Upper lobe of right lung (tissue), 1 donor: ENCODE data around the gene TBC1D14. TPM values are rescaled to one million over a fixed set of nuclear protein-coding genes. Genes with fewer than 3 reads are reported as not detected.
A peak's percentile ranks its signal among the peaks of the same experiment; 100 is the strongest.

Source experiments
- ATAC-seq: fragments of 200-7000 bp; cut with Tn5 transposase; one replicate; pipeline ENCODE4 v1.9.1; 2020; ENCODE audit warnings: mild to moderate bottlenecking, moderate library complexity
- DNase-seq: peaks from one replicate; pipeline ENCODE4 v3.0.0-alpha.2; 2020
- H3K27ac ChIP-seq: fragments of 200-600 bp; one replicate; pipeline ENCODE4 v1.8.0; 2022
- H3K27me3 ChIP-seq: fragments of 200-600 bp; one replicate; pipeline ENCODE4 v1.8.0; 2022; ENCODE audit warnings: mild to moderate bottlenecking
- H3K36me3 ChIP-seq: fragments of 200-600 bp; one replicate; pipeline ENCODE4 v1.8.0; 2022
- H3K4me1 ChIP-seq: fragments of 200-600 bp; one replicate; pipeline ENCODE4 v1.8.0; 2022
- H3K4me3 ChIP-seq: fragments of 200-600 bp; one replicate; pipeline ENCODE4 v1.8.0; 2022; ENCODE audit warnings: mild to moderate bottlenecking
- H3K9me3 ChIP-seq: fragments of 200-600 bp; one replicate; pipeline ENCODE4 v1.8.0; 2022
- intact Hi-C: fragments of 100-400 bp; cut with DNase I; formaldehyde crosslinking; loops from one replicate; pipeline ENCODE4 v1.11.0; 2022
- total RNA-seq: library from RNA; stranded (reverse); fragmentation: NEBNext Ultra II Directional; extraction: Animal tissue kit (Norgen Biotek cat#: 25700); gene quantifications from one replicate; pipeline ENCODE4 v1.2.1, GENCODE V29; 2021
- TF ChIP-seq, protein P1 (sequence below): fragments of 200-600 bp; IDR thresholded peaks from one replicate; pipeline ENCODE4 v1.8.0; 2022; ENCODE audit warnings: antibody characterized with exemption
- donor health status: DM: no; HTN: yes; CAD: no; lungs with severe emphysema.

Gene TBC1D14
- total RNA-seq, 1 donor from 2014 or later = 51.8 TPM

DNA sequence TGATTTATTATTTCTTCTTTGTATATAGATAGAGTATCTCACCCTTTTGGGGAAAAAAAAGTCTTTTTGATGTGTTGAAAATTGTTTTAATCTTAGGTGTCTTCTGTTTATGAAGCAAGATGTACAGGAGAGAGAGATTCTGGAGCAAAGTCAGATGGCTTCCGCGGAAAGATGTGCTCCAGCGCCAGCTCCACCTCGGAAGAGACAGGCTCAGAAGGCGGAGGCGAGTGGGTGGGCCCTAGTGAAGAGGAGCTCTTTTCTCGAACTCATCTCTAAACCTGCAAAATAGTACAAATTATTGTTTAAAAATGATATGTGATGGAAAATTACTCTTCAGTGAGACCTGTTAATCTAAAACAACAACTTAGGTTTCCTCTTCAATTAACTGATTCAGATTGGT is 28.9 kb upstream of the TBC1D14 start:
- no peak overlapping the region for H3K4me3 ChIP-seq
- H3K27ac ChIP-seq = no peak overlapping the region
- H3K9me3 ChIP-seq = no peaks in the 10 kb centered on the region
- peaks cover 70% of the 10 kb centered on the region for H3K36me3 ChIP-seq
- DNase-seq = no peak
- ATAC-seq = no peak
- H3K27me3 ChIP-seq = no peaks in the 10 kb centered on the region
- TF ChIP-seq, protein P1, sequence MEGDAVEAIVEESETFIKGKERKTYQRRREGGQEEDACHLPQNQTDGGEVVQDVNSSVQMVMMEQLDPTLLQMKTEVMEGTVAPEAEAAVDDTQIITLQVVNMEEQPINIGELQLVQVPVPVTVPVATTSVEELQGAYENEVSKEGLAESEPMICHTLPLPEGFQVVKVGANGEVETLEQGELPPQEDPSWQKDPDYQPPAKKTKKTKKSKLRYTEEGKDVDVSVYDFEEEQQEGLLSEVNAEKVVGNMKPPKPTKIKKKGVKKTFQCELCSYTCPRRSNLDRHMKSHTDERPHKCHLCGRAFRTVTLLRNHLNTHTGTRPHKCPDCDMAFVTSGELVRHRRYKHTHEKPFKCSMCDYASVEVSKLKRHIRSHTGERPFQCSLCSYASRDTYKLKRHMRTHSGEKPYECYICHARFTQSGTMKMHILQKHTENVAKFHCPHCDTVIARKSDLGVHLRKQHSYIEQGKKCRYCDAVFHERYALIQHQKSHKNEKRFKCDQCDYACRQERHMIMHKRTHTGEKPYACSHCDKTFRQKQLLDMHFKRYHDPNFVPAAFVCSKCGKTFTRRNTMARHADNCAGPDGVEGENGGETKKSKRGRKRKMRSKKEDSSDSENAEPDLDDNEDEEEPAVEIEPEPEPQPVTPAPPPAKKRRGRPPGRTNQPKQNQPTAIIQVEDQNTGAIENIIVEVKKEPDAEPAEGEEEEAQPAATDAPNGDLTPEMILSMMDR = no peak
- H3K4me1 ChIP-seq = peaks cover 3% of the 10 kb centered on the region
- intact Hi-C loops = no loop called here

DNA sequence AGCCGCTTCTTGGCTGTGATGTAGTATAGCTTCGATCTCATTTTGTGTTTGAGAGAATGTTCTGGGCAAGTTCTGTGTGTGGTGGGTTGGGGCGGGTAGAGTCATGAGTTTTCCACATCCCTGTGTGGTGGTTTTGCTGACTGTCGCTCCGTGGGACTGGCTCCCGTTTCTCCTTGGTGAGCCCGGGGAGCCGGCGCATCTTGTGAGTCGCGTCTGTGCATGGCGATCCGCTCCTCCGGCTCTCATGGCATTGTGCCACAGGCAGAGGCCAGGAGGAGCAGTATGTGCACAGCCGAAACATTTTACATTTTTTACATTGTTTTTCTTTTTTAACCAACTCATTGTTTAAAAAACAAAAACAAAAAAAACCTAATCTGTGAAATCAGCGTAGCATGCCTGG is 27.7 kb upstream of the TBC1D14 start:
- no peak overlapping the region for H3K4me3 ChIP-seq
- ATAC-seq (no peak), DNase-seq (no peak)
- H3K36me3 ChIP-seq = peaks cover 66% of the 10 kb centered on the region
- intact Hi-C loops = no loop called here
- H3K4me1 ChIP-seq = peaks cover 8% of the 10 kb centered on the region
- TF ChIP-seq, protein P1 = no peak
- no peaks in the 10 kb centered on the region for H3K9me3 ChIP-seq
- H3K27me3 ChIP-seq = no peaks in the 10 kb centered on the region
- H3K27ac ChIP-seq = no peak overlapping the region

DNA sequence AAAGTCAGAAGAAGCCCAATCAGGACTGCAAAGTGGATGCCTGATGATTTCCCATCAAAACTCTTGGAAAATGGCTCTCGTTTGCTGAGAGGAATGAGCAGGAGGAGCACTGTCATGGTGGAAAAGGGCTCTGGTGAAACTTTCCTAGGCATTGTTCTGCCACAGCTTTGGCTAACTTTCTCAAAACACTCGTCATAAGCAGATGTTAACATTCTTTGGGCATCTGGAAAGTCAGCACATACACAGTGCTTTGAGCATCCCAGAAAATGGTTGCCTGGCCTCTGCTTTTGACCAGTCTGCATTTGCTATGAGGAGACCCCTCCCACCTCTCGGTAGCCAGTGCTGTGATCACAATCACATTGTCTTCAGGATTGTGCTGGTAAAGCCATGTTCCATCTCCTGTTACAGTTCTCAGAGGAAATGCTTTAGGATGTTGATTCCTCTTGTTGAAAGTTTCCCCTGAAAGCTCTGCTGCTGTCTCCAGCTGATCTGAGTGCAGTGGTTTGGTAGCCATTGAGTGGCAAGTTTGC is 25.2 kb upstream of the TBC1D14 start:
- TF ChIP-seq, protein P1 = no peak
- Histone ChIP-seq H3K4me1 (peaks cover 11% of the 10 kb centered on the region), H3K27ac (no peak overlapping the region), H3K4me3 (no peak overlapping the region), H3K36me3 (peaks cover 41% of the 10 kb centered on the region), H3K9me3 (no peaks in the 10 kb centered on the region), H3K27me3 (no peaks in the 10 kb centered on the region)
- no peak for ATAC-seq
- intact Hi-C loops = no loop called here
- no peak for DNase-seq

DNA sequence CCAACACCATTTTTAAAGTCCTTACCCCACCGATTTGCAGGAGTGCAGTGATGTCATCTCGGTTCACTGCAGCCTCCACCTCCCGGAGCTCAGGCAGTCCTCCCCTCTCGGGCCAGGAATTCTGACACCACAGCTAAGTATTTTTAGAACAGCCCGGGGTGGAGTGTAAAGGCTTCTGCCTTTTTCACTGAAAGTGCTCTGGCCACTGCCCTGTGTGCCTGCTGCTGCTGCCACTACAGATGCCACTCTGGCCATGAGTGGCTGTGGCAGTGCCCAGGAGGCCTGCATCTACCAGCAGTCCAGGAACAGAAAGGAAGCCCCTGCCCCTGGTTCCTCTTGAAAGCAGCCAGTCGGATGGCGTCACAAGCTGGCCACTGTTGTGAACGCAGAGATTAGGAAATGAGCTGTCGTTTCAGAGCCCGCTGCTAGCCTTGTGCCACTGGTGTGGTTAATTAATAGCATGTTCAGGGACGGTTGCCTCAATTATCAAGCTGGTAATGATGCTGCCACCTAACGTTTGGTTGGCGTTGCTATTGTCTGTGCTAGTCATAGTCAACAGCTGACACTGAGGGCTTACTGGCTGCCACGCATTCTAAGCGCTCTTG is 23.6 kb upstream of the TBC1D14 start:
- intact Hi-C loops = no loop called here
- Histone ChIP-seq H3K27ac (peak overlapping the region; percentile 34), H3K4me1 (peaks cover 11% of the 10 kb centered on the region), H3K9me3 (no peaks in the 10 kb centered on the region), H3K27me3 (no peaks in the 10 kb centered on the region), H3K36me3 (peaks cover 35% of the 10 kb centered on the region), H3K4me3 (no peak overlapping the region)
- ATAC-seq = peak; percentile 72
- DNase-seq = peak; percentile 78
- TF ChIP-seq, protein P1 = peak; percentile 33

DNA sequence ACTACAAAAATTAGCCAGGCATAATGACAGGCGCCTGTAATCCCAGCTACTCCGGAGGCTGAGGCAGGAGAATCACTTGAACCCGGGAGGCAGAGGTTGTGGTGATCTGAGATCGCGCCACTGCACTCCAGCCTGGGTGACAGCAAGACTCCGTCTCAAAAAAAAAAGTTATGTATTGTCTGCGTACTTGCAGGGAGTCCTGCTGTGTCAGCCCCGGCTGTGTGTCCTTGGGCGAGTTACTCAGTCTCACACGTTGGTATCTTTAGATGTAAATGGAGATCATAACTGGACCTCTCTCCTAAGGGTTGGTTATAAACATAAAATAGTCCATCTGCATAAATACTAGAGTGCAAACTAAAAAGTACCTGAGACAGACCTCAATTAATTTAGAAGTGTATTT is 22.7 kb upstream of the TBC1D14 start:
- Histone ChIP-seq H3K36me3 (peaks cover 26% of the 10 kb centered on the region), H3K27me3 (no peaks in the 10 kb centered on the region), H3K4me3 (no peak overlapping the region), H3K9me3 (no peaks in the 10 kb centered on the region), H3K4me1 (peaks cover 16% of the 10 kb centered on the region), H3K27ac (no peak overlapping the region)
- intact Hi-C loops = no loop called here
- ATAC-seq (no peak), DNase-seq (no peak)
- TF ChIP-seq, protein P1 = no peak
